HepG2 (cell line): ENCODE data around the gene KLF9. TPM values are rescaled to one million over a fixed set of nuclear protein-coding genes. Genes with fewer than 3 reads are reported as not detected.

Experiments
- ATAC-seq: fragments of 200-7000 bp; cut with Tn5 transposase; 3 replicates; pipeline ENCODE4 v1.9.1; 2020; ENCODE audit warnings: mild to moderate bottlenecking, moderate library complexity
- BruUV-seq: library from RNA; stranded (reverse); fragments of 400-500 nt; replicated peaks from 2 replicates; lab custom pipeline; 2021; lab: Mats Ljungman, UMichigan
- CTCF ChIA-PET: fragments of 300-600 bp; formaldehyde crosslinking; extraction: SDS; loops from one replicate; lab custom pipeline; 2021; ENCODE audit warnings: low total read pairs, inconsistent platforms, low intra/inter-chr PET ratio; lab: Yijun Ruan, JAX
- POLR2A ChIA-PET: fragments of 350-600 bp; sonication (Branson Sonifier 250); formaldehyde crosslinking; loops from one replicate; lab custom pipeline; 2020; ENCODE audit warnings: antibody characterized with exemption, inconsistent platforms; lab: Yijun Ruan, JAX
- DNase-seq: peaks from one replicate; pipeline ENCODE4 v3.0.0-alpha.2; 2015; ENCODE audit warnings: low spot score
- FAIRE-seq: peaks from 3 replicates; lab custom pipeline; 2011; peaks lifted over from hg19 to GRCh38; lab: Jason Lieb, UNC
- H2AFZ ChIP-seq: one replicate; pipeline ENCODE4 v1.6.1; 2011; ENCODE audit warnings: low read length, inconsistent platforms
- H3K27ac ChIP-seq: fragments of 300-600 bp; 3 replicates; pipeline ENCODE4 v1.8.0; 2011; ENCODE audit warnings: mixed run types, mild to moderate bottlenecking, mixed read lengths, low read length, inconsistent platforms; ENCODE audit not compliant: insufficient read depth; ENCODE audit errors: extremely low read length
- H3K27me3 ChIP-seq, 2 experiments: fragments of 200-600 bp in 1 of 2; 2 replicates in 1 of 2; 3 replicates in 1 of 2; pipeline versions ENCODE4 v1.6.0 to v1.8.0; 2011; ENCODE audit warnings: low read length in 2 of 2, mild to moderate bottlenecking in 2 of 2, moderate library complexity in 2 of 2, inconsistent platforms in 1 of 2; ENCODE audit not compliant: insufficient read depth in 2 of 2, control insufficient read depth in 1 of 2
- H3K36me3 ChIP-seq, 2 experiments: fragments of 200-600 bp in 1 of 2; replicated peaks in 1 of 2; 2 replicates in 1 of 2; 3 replicates in 1 of 2; pipeline versions ENCODE4 v1.5.1 to v1.8.0; 2011; ENCODE audit warnings: low read length in 2 of 2, inconsistent platforms in 1 of 2; ENCODE audit not compliant: insufficient read depth in 2 of 2, control insufficient read depth in 1 of 2
- H3K4me1 ChIP-seq: 2 replicates; pipeline ENCODE4 v1.5.1; 2012; ENCODE audit warnings: low read length, inconsistent platforms; ENCODE audit not compliant: insufficient read depth
- H3K4me2 ChIP-seq: 2 replicates; pipeline ENCODE4 v1.6.0; 2011; ENCODE audit warnings: low read depth, low read length, inconsistent platforms
- H3K4me3 ChIP-seq, 3 experiments: fragments of 200-600 bp in 1 of 3; sonication (generic), shearing (Covaris generic) in 1 of 3; replicated peaks in 1 of 3; 2 replicates each; pipeline ENCODE4 v1.5.1; 2011 to 2016; ENCODE audit warnings: low read length in 3 of 3, inconsistent platforms in 2 of 3, low read depth in 2 of 3, mild to moderate bottlenecking in 2 of 3, control low read depth in 1 of 3, mixed read lengths in 1 of 3; ENCODE audit not compliant: insufficient read depth in 1 of 3
- H3K79me2 ChIP-seq: one replicate; pipeline ENCODE4 v1.6.1; 2011; ENCODE audit warnings: low read length, inconsistent platforms; ENCODE audit not compliant: insufficient read depth
- H3K9ac ChIP-seq: 2 replicates; pipeline ENCODE4 v1.6.0; 2011; ENCODE audit warnings: mild to moderate bottlenecking, low read depth, low read length, inconsistent platforms; ENCODE audit not compliant: insufficient read depth
- H3K9me3 ChIP-seq: 2 replicates; pipeline ENCODE4 v1.5.1; 2012; ENCODE audit warnings: mild to moderate bottlenecking, low read length
- H4K20me1 ChIP-seq: 2 replicates; pipeline ENCODE4 v1.6.0; 2011; ENCODE audit warnings: inconsistent platforms, mild to moderate bottlenecking, low read length, moderate library complexity; ENCODE audit not compliant: insufficient read depth
- BORCS8-MEF2B ChIP-seq: sonication (generic); formaldehyde crosslinking; IDR thresholded peaks from 2 replicates; pipeline ENCODE4 v1.8.0; 2022; ENCODE audit warnings: mild to moderate bottlenecking, missing genetic modification reagents
- CENPBD1 ChIP-seq: sonication (generic); formaldehyde crosslinking; IDR thresholded peaks from 2 replicates; pipeline ENCODE4 v1.8.0; 2022; ENCODE audit warnings: missing genetic modification reagents, low read depth, mild to moderate bottlenecking, borderline replicate concordance
- ELF3 ChIP-seq: IDR thresholded peaks from 2 replicates; pipeline ENCODE4 v1.6.1; 2016; ENCODE audit warnings: missing genetic modification reagents, missing compliant biosample characterization
- ERF ChIP-seq: IDR thresholded peaks from 2 replicates; pipeline ENCODE4 v1.6.1; 2018; ENCODE audit warnings: missing biosample characterization, missing genetic modification reagents
- GTF3A ChIP-seq: sonication (generic); formaldehyde crosslinking; conservative IDR thresholded peaks from 2 replicates; pipeline ENCODE4 v1.4.0; 2020; ENCODE audit warnings: mild to moderate bottlenecking, missing genetic modification reagents
- KDM4B ChIP-seq: sonication (generic); formaldehyde crosslinking; IDR thresholded peaks from 2 replicates; pipeline ENCODE4 v1.4.0; 2020; ENCODE audit warnings: missing genetic modification reagents
- KLF16 ChIP-seq, 2 experiments: sonication (generic) in 1 of 2; formaldehyde crosslinking in 1 of 2; IDR thresholded peaks; 2 replicates each; pipeline versions ENCODE4 v1.6.1 to v1.8.0; 2016 to 2023; ENCODE audit warnings: missing genetic modification reagents in 2 of 2, missing compliant biosample characterization in 1 of 2
- MBNL3 ChIP-seq: fragments of 250-450 bp; sonication (Bioruptor Pico); conservative IDR thresholded peaks from 2 replicates; pipeline ENCODE4 v1.8.0; 2022; ENCODE audit warnings: mild to moderate bottlenecking, inconsistent platforms
- NCOA2 ChIP-seq: sonication (generic); formaldehyde crosslinking; IDR thresholded peaks from 2 replicates; pipeline ENCODE4 v1.8.0; 2022; ENCODE audit warnings: inconsistent platforms
- NFIC ChIP-seq: IDR thresholded peaks from 2 replicates; pipeline ENCODE4 v1.6.1; 2012; ENCODE audit warnings: mild to moderate bottlenecking, low read length, inconsistent platforms
- PCBP2 ChIP-seq: fragments of 200-400 bp; formaldehyde crosslinking; optimal IDR thresholded peaks from 2 replicates; pipeline ENCODE3; 2018; ENCODE audit warnings: low read length, low read depth; ENCODE audit not compliant: poor library complexity, severe bottlenecking
- RCOR2 ChIP-seq: IDR thresholded peaks from 2 replicates; pipeline ENCODE4 v1.6.1; 2016; ENCODE audit warnings: missing biosample characterization, missing genetic modification reagents
- XRCC5 ChIP-seq: fragments of 200-400 bp; formaldehyde crosslinking; optimal IDR thresholded peaks from 2 replicates; pipeline ENCODE3; 2017; ENCODE audit warnings: mild to moderate bottlenecking, low read length
- WGBS: methylation state at CpG from one replicate; pipeline ENCODE4 v1.1.6; 2017; ENCODE audit warnings: low lambda C conversion rate; 5-methylcytosine and 5-hydroxymethylcytosine counted together
- in situ Hi-C: cut with HindIII; loops from 2 replicates; pipeline ENCODE4 v1.10.0; 2017; ENCODE audit warnings: low pct_unique_long_range_greater_than_20kb; ENCODE audit not compliant: extremely low pct_ligation_motif_present
- intact Hi-C: fragments of 100-400 bp; cut with micrococcal nuclease; formaldehyde crosslinking; loops from one replicate; pipeline ENCODE4 v1.10.0; 2022; ENCODE audit not compliant: unreplicated experiment
- polyA plus RNA-seq, 8 experiments: library from polyadenylated mRNA; depleted of rRNA in 3 of 8; stranded (reverse) in 7 of 8; unstranded in 1 of 8; fragments of >200 nt; fragmentation: Illumina TruSeq in 4 of 8; extraction: Trizol in 4 of 8; gene quantifications; 2 replicates each; pipeline versions ENCODE4 v1.2.1 to v1.2.3, GENCODE V29; 2011 to 2016; ENCODE audit warnings: low read depth in 4 of 8, missing spikeins in 1 of 8, mixed read lengths in 1 of 8; ENCODE audit not compliant: insufficient read depth in 1 of 8
- total RNA-seq, 5 experiments: library from RNA; depleted of rRNA; stranded (reverse); fragments of >200 nt; fragmentation: Illumina TruSeq; extraction: Trizol; gene quantifications; 2 replicates each; pipeline ENCODE4 v1.2.3, GENCODE V29; 2016; ENCODE audit warnings: low read depth in 1 of 5
- TF ChIP-seq, protein P1 (sequence below): sonication (generic); formaldehyde crosslinking; IDR thresholded peaks from 2 replicates; pipeline ENCODE4 v1.9.0; 2021; ENCODE audit warnings: missing genetic modification reagents, mild to moderate bottlenecking, borderline replicate concordance

Gene KLF9
- total and polyA plus RNA-seq, 2 of the 13 experiments (the other 11 are each of a cell fraction or from before 2014, with no cell fraction given) = 5.7 to 7.2 TPM

GRCh38 chr9:70452365-70452764 is 37.9 kb upstream of the KLF9 start:
- Histone ChIP-seq H3K9ac (no peak overlapping the region), H3K9me3 (no peaks in the 10 kb centered on the region), H3K4me2 (no peak overlapping the region), H3K27me3 (no peaks in the 10 kb centered on the region), H3K4me1 (peaks cover 12% of the 10 kb centered on the region; the same call in 1 of the 2 replicates), H2AFZ (no peak overlapping the region)
- BruUV-seq = no TSS peak
- ChIA-PET POLR2A (no interaction called here), CTCF (no interaction called here)
- WGBS = 57% methylated on average over 3 of the region's 3 CpGs
- no peak for TF ChIP-seq CENPBD1 (CRISPR knock-in tag)
- no peak for TF ChIP-seq XRCC5
- no peak for TF ChIP-seq ERF
- TF ChIP-seq PCBP2 = no peak
- TF ChIP-seq RCOR2 (CRISPR knock-in tag) = no peak
- TF ChIP-seq NCOA2 = no peak
- TF ChIP-seq BORCS8-MEF2B = no peak
- TF ChIP-seq MBNL3 (CRISPR knock-in tag) = no peak
- TF ChIP-seq, protein P1, sequence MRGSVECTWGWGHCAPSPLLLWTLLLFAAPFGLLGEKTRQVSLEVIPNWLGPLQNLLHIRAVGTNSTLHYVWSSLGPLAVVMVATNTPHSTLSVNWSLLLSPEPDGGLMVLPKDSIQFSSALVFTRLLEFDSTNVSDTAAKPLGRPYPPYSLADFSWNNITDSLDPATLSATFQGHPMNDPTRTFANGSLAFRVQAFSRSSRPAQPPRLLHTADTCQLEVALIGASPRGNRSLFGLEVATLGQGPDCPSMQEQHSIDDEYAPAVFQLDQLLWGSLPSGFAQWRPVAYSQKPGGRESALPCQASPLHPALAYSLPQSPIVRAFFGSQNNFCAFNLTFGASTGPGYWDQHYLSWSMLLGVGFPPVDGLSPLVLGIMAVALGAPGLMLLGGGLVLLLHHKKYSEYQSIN (CRISPR knock-in tag) = no peak
- TF ChIP-seq KDM4B (CRISPR knock-in tag) = no peak
- no peak for TF ChIP-seq ELF3 (CRISPR knock-in tag)
- TF ChIP-seq KLF16 (CRISPR knock-in tag; IDR thresholded peaks at IDR 0.05) = no peak
- no peak for TF ChIP-seq GTF3A
- no peak for TF ChIP-seq NFIC
- TF ChIP-seq, all 625 proteins: peak for 0
- in situ Hi-C loops (no loop called here), intact Hi-C loops (no loop called here)
- FAIRE-seq = no peak
- Histone ChIP-seq H3K4me3 (no peak overlapping the region), H3K36me3 (no peaks in the 10 kb centered on the region), H3K27ac (no peak overlapping the region), H4K20me1 (no peaks in the 10 kb centered on the region), H3K79me2 (no peaks in the 10 kb centered on the region)
- no peak for ATAC-seq
- no peak for DNase-seq
